Epithelial cell of proximal tubule (primary cell): ENCODE results near the gene PRDM1. TPM values are rescaled to one million over a fixed set of nuclear protein-coding genes. Genes with fewer than 3 reads are reported as not detected.

Experiments used
- DNase-seq: peaks from one replicate; pipeline ENCODE4 v3.0.0-alpha.2; 2011; ENCODE audit warnings: low read depth
- H3K4me3 ChIP-seq: 2 replicates; pipeline ENCODE4 v1.5.1; 2011; ENCODE audit warnings: low read depth, mild to moderate bottlenecking, low read length
- CTCF ChIP-seq: conservative IDR thresholded peaks from 2 replicates; pipeline ENCODE4 v1.5.1; 2012; ENCODE audit warnings: low read depth, mild to moderate bottlenecking, low read length
- total RNA-seq: library from RNA; depleted of rRNA; stranded (reverse); fragments of >200 nt; gene quantifications from 2 replicates; pipeline ENCODE4 v1.2.3, GENCODE V29; 2015

The PRDM1 gene
- total RNA-seq, 1 donor from 2014 or later, result 1.0 TPM

GRCh38 chr6:106124437-106125430 lies 38.6 kb downstream of the PRDM1 start:
- TF ChIP-seq CTCF, result no peak
- DNase-seq, result no peak
- no peak overlapping the region for H3K4me3 ChIP-seq

GRCh38 chr6:106125925-106126435 lies 39.8 kb downstream of the PRDM1 start:
- TF ChIP-seq CTCF, result no peak
- DNase-seq, result no peak
- H3K4me3 ChIP-seq, result no peak overlapping the region

- H3K4me3 ChIP-seq, result no peak overlapping the region
- no peak for DNase-seq
- TF ChIP-seq CTCF, result no peak
These were observed 40.3 kb downstream of the PRDM1 start for GRCh38 chr6:106126482-106126881.

- no peak for DNase-seq
- no peak for TF ChIP-seq CTCF
- no peak overlapping the region for H3K4me3 ChIP-seq
These were observed 43.0 kb downstream of the PRDM1 start for GRCh38 chr6:106128981-106129781.

- TF ChIP-seq CTCF, result no peak
- H3K4me3 ChIP-seq, result no peak overlapping the region
- no peak for DNase-seq
These were observed 46.1 kb downstream of the PRDM1 start for GRCh38 chr6:106132153-106132698.

GRCh38 chr6:106133040-106133439 lies 46.9 kb downstream of the PRDM1 start:
- no peak for DNase-seq
- no peak overlapping the region for H3K4me3 ChIP-seq
- no peak for TF ChIP-seq CTCF
